ENCODE results near the gene SP2.
A peak's percentile ranks its signal among the peaks of the same experiment; 100 is the strongest.

The SP2 gene

DNA sequence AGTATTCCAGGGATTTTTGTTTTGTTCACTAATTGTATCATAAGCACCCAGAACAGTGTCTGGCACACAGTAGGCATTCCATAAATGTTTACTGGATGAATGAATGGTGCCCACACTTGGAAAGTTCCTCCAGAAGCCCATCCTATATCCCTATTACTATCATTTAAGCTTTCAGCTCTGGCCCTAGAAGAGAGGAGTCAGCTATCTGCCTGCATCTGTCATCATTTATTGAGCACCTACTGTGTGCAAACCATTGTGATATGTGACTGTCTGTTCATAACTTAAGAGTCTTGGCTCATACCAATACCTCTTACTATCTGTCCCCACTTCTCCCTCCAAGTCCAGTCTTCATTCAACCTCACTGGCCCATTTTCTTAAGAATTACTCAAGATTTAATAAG, 25.0 kb upstream of the SP2 start:
- no peak for DNase-seq

DNA sequence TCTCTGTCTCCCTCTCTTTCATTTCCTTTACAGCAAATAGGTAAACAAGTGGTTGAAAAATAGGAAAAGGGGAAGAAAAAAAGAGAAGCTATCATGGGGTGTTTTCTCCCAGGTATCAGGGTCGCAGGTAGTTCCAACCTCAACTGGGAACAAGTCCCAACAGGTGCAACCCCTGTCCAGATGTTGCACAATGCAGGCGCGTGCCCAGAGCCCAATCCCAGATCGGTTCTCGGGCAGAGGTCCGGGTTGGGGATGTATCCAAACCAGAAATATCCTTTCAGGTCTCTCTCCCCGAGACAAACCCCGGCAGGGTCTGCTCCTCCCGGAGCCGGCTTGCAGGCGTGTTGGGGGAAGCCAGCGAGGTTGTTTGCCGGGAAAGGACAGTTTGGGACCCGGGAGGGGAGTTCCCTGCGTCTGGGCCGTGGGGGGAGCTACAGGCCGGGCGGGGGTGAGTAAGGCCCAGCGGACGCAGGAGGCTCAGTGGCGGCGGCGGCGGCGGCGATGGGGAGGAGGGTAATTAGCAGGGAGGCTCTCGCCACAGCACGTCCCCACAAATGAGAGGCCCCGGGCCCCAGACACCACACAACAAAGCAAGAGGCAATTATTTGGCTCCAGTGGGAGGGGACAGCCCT, 23.9 kb upstream of the SP2 start:
- DNase-seq: no peak

GRCh38 chr17:47872651-47873161, 23.3 kb upstream of the SP2 start:
- DNase-seq: peak; percentile 40 to 74

DNA sequence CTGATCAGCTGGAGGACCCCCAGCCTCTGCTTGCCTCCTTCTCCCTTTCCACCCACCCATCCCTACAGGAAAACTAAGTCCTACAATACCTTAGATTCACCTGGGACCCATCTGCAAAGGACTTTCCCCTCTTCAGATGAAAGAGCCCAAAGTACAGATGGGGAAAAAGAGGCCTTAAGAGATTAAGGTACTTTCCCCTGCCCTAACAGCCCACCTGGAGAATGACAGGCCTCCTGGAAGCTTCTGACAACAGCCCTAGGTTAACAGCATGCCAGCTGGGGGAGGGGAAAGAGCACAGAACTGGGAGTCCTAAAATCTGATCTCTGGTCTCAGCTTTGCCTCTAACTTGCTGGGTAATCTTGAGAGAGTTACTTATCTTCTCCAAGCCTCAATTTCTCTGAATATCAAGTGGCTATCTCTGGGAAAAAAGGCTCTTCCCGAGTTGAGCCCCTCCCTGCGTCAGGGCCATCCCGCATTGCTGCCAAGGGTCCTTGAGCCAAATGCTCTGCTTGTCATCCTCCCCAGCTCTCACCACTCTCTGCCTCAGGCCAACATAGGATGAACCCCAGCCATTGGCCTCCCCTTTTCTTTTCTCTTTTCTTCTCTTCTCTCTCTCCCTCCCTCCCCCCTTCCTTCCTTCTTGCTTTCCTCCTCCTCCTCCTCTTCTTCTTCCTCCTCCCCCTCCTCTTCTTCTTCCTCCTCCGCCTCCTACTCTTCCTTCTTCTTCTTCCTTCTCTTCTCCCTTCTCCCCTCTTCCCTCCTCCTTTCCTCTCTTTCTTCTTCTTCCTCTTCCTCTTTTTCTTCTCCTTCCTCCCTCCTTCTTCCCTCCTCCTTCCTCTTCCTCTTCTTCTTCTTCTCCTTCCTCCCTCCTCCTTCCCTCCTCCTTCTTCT, 22.6 kb upstream of the SP2 start:
- DNase-seq: no peak

DNA sequence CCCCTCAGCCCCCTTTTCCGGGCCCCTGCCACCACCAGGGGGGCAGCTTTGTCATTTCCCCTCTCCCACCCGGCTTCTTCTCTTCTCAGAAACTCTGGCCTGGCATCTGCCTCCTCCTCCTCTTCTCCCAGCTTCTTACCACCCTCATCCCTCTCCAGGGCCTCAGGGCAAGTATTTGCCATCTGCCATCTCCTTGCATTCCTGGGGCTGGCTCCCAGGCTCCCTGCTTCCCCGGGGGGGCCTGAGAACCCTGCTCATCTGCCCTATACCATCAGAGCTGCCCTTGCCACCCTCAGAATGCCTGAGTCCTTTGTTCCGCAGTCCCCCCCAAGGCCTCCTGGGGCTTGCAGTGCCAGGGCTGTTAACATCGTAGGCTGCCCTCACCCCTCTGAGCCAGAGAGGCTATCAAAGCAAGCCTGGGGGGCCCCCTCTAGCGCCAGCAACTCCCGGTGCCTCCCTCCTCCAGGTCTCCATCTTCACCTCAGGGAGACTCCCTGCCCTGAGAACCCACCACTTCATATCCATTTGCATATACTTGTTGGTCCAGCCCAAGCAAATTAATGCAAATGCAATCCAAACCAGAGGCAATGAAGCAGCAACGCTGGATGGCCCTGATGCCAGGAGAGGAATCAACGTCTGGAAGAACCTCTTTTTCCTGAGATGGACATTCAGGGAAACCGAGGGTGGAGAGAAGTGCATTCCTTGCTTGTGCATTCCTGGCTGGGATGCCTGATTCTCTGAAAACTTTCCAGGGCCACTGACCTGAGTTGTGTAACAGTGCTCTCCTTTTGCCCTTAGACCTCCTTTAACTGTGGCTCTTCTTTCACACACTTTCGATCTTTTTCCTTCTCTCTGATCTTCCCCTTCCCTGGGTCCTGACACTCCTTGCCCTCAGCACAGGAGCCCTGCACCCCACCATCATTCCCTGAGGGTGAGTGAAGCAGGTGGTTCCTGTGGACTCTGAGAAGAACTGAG, 20.7 kb upstream of the SP2 start:
- DNase-seq: peak; percentile 89 to 91

DNA sequence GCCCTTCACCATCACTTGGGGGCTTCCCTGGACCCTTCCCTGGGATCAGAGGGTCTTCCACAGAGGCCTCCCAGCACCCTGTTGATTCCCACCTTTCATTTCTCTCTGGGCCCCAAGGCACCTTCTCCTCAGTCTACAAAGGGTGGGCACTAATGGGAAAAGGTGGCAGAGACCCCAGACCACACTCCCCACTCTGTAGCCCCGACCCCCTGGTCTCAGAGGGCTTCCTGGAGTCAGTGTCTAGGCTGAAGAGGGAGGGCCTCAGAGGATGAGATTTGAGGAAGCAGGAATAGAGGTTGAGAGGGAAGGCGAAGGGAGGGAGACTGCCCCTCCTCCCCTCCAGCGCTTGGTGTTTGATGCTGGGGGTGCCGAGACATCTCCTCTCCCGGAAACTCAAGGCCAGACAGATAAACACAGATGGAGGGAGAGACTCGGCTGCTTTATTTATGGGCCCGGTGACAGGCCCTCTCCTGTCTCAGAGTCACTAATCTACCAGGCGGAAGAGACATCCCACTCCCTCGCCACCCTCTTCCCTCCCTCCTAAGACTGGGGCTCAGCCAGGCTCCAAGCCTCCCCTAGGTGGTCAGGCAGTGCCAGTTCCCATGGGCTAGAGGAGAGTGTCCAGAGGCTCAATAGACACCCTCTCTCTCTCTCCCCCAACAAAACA, 18.5 kb upstream of the SP2 start:
- no peak for DNase-seq

DNA sequence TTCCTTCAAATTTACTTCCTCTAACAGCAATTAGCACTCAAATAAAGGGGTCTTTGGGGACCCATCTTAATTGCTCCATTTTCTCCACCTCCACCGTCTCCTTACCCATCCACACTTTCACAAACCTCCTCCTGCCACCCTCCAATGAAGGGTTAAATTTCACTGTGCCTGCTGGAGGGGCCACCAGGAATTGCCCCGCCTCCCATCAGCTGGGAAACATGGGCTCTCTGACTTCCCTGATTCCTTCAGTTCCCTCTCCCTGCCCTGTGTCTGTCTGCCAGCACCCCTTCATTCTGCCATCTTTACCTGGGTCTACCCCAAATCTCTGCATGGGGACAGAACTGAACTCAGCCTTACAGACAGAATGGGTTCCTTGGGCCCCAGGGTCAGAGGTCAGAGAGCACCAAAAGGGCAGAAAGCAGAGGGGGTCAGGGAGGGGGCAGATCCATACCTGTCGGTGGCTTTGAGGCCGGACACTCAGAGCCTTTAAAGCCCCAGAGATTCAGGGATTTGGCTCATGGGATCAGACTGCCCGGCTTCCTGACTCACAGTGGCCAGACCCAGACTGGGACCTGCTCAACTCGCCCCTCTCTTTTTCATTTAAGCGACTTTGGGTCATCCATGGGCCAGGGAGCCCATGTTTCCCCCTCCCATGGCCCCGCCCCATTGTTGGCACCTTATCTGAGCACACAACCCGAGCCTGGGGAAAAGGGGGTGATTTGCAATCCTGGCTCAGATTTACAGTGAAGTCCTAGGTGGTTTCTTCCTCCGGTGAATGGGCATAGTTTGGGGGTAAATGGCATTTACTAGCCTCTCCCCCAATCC, 17.6 kb upstream of the SP2 start:
- no peak for DNase-seq

DNA sequence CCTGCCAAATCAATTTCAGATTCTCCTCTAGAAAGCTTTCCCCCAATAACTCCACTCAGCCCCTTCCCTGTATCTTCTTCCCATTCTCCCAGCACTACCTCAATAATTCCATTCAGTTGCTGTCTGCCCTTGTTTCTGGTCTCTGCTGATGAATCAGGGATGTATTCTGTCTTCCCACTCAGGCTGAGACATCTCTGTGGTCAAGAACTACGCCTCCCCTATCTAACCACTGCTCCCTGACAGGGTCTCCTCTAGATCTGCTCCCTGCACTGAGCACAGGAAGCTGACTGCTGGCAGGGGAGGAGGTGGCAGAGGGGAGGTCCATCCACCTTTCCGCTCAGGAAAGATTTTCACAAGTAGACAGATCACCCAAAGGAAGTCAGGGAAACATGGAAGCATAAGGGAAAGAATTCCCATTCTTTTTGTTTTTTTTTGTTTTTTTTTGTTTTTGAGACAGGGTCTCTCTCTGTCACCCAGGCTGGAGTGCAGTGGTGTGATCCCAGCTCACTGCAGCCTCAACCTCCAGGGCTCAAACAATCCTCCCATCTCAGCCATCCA, 16.9 kb upstream of the SP2 start:
- DNase-seq: no peak

GRCh38 chr17:47879776-47880454, 16.1 kb upstream of the SP2 start:
- no peak for DNase-seq

DNA sequence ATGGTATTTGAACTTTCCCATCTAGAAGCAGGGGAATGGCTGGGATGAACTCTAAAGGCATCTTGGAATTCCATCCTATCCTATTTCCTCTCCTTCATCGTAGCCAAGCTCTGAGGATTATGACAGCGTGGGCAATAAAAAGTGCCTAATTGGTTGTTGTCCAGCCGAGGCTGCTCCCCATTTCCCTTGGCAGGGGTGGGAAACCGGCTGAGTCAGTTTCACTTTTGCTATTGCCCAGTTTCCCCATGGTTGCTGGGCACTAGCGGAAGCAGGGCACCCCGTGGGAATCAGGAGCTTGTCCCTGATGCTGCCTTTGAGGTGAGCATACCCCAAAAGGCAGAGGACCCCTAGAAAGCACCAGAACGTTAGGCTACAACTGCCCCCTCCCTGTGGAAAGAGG, 13.8 kb upstream of the SP2 start:
- DNase-seq: no peak

DNA sequence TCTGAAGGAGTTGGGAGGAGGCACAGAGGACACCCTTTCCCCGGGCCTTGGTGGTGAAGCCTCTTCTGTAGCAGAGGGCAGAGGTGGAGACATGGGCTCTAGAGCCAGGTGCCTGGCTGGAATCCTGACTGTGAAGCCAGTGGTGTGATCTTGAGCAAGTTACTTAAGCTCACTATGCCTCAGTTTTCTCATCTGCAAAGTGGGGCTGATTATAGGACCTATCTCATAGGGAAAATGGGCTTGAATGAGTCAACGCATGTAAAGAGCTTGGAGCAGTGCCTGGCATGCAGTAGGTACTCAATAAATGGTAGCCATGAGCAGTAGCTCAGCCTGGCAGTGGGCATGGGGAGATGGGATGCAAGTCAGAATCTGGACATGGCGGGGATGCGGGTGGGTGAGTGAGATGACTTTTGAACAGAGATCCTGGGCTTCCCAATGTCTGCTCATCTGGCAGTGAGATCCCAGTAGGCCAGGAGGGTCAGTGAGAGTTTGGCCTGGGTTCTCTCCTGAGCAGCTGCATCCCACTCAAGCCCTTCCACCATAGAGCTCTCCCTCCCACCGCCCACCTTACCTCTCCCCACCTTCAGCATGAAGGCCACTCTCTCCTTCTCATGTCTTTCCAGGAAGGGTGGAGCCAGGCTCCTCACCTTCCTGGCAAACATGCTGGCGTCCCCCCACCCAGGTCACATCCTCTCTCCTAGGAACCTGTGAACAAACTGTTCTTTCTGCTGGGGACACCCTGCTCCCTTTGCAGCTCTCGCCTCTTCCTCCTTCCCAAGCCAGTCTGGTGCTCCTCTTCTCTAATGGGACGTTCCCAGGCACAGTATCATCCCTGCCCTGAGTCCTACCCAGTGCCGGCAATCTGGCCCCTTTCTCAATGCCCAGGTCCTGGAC, 13.1 kb upstream of the SP2 start:
- DNase-seq: no peak

DNA sequence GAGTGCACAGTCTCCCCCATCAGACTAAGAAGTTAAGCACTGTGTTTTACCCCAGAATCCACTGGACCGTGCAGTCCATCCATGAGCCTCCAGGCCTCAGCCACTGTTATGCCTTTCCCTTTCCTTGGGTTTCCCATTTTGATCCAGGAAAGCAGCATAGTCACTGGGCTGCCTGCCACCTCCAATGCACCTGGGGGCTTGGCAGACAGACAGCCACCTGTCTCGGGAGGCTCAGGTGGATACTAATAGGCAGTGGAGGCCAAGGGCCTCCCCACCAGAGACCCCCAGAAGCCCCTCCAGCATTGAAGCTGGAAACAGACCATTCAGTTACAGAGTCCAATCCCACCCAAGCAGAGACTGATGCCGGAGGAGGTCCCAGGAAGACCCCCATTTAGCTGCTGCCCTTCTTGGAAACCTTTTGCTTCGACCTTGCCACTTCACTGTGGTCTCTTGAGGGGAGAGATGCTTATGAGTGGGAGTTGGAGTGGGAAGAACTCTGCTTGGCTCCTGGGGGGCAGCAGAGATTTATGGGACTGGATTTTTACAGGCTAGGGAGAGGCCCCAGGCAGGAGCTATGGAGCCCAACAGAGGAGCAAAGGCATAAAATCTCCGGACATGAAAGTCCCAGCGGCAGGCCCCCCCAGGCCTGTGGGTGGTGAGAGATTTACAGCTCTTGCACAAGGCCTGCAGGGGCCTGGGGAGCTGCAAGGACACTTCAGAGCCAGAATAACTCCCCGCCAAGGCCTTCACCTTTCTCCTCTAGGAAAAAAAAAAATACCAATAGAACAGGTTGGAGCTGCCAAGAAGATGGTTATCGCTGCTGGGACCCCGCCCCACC, 12.2 kb upstream of the SP2 start:
- DNase-seq: no peak

DNA sequence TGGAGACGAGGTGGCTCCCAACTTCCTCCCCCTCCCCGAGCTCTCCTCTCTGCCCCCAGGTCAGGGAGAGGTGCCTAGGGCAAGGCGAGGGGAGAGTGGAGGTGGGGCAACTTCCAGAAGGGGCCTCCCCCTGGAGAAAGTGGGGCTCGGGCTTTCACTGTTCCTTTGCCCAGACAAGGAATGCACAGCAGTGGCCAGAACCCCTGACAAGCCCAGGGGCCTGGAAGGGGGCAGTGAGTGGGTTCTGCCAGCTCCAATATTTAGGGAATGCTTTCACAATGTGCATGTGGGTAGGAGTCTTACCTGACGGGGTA, 11.7 kb upstream of the SP2 start:
- DNase-seq: no peak

- no peak for DNase-seq
Observed at GRCh38 chr17:47884905-47885730, 10.9 kb upstream of the SP2 start.

DNA sequence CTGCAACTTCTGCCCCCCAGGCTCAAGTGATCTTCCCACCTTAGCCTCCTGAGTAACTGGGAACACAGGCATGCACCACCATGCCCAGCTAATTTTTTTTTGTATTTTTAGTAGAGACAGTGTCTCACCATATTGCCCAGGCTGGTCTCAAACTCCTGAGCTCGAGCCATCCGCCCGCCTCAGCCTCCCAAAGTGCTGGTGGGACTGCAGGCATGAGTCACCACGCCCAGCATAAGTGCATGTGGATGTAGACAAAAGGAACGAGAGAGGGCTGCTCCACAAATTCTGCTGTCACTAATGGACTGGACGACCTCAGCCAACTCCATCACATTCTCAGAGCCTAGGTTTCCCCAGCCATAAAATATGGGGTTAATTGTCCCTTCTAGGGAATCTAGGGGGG, 7.7 kb upstream of the SP2 start:
- no peak for DNase-seq

DNA sequence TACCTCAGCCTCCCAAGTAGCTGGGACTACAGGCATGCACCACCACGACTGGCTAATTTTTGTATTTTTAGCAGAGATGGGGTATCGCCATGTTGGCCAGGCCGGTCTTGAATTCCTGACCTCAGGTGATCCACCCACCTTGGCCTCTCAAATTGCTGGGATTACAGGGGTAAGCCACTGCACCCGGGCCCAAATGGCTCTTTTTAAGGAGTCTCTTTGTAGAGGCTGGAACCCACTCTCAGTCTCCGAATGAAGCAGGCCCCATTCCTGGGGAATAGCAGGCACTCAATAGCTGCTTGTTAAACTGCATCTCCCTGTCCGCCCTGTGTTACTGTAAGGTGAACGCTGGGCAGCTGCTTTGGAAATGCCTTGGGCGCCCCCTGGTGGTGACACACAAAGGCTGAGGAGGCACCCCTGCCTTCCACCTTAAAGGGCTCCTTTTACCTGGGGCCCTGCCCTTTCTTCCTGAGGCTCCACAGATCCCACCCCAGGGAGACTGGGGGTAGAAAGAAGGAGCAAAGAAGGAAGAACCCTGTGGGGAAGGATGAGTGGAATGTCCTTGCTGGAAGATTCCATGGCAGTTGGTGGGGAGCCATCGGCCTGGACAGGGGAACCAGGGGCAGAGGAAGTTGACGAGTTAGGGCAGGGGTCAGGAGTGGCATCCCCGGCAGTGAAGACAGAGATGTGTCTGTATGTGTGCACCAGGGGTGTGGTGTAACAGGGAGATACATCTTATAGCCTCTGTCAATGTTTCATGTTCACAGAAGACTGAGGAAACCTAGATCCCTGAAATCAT, 6.1 kb upstream of the SP2 start:
- peak; percentile 70 to 93 for DNase-seq

GRCh38 chr17:47891545-47892088, 4.4 kb upstream of the SP2 start:
- no peak for DNase-seq

Measured in NCI-H526 (cell line).